GM18499 (cell line): ENCODE measurements around the gene KRT40.

Experiments used
- ATAC-seq: cut with Tn5 transposase; IDR thresholded peaks from one replicate; pipeline ENCODE4 v1.9.1; 2021; ENCODE audit warnings: moderate number of reproducible peaks; ENCODE audit not compliant: insufficient read depth, unreplicated experiment

KRT40 gene

DNA sequence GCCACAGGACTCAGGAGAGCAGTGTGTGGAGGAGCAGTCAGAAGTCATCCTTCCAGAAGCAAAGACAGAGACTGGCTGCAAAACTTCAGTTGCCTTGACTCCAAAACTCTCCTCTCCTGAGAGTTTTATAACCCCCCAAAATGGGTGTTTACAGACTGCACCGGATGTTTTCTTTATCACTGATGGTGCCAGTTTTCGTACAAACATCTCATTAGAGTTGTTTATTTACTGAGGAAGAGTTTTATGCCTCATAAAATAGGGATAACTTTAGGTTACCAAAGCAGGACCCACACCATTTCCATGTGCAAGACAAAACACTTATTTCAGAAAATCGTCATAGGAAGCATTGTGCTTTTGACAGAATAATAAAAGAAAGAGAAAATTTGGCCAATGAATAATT, at the start of gene KRT40:
Gene KRT40, minus strand, starts transcription at position 101 of the 400 bp plus-strand sequence. Its CDS starts 53 bp downstream, at position 48.
- no peak for ATAC-seq

DNA sequence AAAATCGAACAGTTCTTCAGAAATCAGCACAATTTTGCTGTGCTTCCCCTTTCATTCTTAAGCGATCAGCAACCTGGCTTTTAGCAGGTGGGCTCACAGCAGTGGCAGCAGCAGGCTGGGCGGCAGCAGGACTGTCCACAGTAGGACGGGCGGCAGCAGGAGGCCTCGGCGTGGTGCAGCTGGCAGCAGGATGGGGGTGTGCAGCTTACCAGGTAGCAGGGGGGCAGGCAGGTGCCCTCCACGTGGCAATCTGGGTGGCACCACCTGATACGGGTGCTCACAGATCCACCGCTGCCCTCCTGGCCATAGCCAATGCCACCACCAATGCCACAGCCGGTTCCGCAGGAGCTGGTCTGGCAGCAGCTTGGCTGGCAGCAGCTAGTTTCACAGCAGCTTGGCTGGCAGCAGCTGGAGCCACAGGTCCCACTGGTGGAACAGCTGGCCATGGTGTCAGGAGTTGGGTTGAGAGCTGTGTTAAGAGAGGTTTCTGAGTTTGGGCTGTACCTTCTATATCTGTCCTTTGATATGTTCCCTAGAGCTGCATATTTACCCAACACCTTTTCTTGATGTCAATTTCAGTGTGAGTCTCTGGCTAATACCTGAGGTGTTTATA, 45.6 kb upstream of the KRT40 start, which contains the start of gene KRTAP1-4:
Gene KRTAP1-4, minus strand, starts transcription at position 563 of the 613 bp plus-strand sequence. Its CDS starts 117 bp downstream, at position 446.
- no peak for ATAC-seq

DNA sequence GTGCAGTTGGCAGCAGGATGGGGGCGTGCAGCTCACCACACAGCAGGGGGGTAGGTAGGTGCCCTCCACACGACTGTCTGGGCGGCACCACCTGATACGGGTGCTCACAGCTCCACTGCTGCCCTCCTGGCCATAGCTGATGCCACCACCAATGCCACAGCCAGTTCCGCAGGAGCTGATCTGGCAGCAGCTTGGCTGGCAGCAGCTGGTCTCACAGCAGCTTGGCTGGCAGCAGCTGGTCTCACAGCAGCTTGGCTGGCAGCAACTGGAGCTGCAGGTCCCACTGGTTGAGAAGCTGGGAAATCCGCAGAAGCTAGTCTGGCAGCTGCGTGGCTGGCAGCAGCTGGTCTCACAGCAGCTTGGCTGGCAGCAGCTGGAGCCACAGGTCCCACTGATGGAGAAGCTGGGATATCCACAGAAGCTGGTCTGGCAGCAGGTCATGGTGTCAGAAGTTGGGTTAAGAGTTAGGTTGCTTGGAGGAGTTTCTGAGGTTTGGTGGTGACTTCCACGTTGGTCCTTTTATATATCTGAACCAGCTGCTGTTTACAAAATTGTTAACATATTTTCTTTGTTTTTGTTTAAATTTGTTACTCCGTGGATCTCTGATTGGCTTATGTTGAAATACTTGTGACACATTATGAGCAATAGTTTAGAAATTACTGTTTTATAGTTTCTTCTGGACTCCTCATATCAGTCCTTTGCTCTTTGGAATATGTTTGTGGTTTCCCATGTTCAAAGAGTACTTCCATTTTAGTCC, 42.8 kb upstream of the KRT40 start, which contains the start of gene KRTAP1-5:
Gene KRTAP1-5, minus strand, starts transcription at position 494 of the 757 bp plus-strand sequence. Its CDS starts 53 bp downstream, at position 441.
- ATAC-seq = no peak

DNA sequence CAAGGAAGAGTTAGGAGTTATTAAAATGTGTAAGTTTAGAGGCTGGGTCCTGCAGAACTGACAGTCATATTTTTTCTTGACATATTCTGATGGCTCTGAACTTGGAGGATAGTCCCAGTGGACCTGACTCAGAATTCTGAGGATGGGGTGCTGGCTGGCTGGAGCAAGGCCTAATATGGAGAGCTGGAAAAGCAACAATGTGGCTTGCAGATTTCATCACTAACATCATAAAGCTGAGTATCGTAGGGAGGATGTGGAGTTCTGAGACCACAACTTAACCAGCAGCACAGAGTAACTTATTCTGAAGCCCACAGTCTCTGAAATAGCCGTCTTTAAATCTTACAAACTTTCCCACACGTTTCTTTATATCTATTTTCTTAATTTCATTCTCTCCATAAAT, 40.6 kb upstream of the KRT40 start:
- ATAC-seq = no peak

DNA sequence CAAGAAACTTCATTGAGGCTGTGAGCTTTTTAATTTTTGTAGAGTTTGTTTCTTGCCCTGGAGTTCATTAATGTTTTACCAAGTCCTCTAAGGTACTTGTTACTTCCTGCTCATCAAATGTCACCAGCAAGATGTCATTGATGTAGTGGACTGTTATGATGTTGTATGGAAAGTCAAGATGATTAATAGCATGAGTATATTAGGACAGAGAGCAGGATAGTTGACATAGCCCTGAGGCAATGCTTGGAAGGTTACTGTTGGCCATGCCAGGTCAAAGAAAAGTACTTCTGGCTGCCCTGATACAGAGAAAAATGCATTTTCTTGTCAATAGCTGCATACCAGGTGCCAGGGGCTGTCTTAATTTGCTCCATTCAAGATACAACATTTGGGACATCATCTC, 36.2 kb upstream of the KRT40 start:
- ATAC-seq = no peak

DNA sequence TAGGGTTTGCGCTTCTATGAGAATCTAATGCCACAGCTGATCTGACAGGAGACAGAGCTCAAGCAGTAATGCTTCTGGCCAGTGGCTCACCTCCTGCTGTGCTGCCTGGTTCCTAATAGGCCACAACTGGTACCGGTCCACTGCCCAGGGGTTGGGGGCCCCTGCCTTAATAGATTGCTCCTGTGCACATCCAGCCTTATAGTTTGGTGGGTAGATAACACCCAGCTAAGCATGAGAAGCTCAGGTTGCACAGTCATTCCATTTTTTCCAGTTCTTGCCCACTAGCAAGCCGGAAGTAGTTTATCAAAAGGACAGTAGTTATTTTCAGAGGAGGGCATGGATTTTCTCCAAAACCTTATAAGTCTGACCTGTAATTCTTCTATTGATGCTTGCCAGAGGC, 35.3 kb upstream of the KRT40 start:
- ATAC-seq = no peak

DNA sequence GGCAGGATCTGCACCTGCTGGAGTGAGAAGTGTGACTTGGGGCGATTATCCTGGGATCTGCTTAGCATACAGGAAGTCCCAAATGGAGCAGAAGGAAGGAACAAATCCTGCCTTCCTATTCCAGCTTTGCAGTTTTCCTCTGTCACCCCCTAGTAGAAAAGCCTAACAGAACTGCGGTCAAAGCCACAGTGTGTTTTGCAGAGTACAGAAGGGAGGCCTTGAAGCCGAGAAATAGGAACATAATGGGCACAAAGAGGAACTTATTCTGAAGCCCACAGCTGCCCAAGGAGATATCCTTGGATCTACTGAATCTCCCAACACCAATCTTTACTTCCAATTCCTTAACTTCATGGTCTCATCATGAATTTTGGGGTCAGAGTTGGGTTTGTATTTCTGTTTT, 34.4 kb upstream of the KRT40 start:
- ATAC-seq = no peak

DNA sequence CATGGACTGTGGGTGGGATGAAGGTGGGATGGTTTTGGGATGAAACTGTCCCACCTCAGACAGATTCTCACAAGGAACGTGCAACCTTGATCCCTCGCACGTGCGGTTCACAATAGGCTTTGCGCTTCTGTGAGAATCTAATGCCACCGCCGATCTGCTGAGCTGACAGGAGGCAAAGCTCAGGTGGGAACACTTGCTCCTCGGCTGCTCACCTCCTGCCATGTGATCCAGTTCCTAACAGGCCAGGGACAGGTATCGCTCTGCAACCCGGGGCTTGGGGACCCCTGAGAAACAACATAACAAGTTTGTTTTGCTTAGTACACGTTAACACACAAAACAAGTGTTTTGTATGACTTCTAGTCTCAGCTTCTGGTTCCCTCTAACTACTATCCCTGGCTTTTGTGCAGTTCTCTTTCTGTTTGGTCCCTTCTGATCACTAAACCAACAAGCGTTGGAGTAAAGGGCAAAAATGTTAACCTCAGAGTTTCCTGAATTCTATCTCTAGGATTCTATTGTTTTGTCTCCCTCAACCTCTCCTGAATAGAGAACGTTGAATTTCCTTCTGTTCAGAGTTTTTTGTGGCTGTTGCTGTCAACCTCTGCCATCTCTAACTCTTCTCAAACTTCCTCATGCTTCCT, 32.6 kb upstream of the KRT40 start:
- ATAC-seq = no peak

DNA sequence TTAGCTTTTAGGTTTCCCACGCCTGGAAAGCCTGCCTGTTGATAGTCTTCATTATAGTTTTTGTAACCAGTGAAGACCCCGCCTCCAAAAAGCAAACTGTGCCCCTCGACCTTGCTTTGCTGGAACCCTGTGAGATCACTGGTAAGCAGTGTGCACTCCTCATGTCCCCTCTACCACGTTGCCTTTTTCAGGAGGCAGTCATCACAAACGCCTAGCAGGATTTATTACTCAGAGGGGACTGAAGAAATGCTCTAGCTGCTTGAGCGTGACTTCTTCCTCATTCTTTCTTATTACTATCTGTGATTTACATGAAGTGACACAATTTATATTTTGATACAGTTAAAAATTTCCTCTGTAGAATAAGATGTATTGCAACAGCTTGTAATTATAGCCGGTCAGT, 31.3 kb upstream of the KRT40 start:
- no peak for ATAC-seq

DNA sequence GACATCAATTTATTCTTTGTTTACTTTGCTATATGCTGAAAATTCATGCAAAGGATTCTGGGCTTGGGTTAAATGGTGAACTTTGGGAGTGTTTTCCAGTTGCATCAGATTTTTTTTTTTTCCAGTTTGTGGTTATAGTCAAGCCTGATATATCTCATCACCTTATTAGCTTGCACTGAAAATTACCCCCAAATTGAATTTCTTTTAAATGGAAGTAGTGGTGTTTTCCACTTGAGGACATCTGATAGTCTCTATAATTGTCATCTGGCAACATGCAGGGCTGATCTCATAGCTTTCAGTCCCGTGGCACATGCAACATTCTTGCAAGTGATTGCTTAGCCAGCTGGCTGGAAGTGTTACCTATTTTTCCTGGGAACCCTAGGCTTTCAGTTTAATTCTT, 29.5 kb upstream of the KRT40 start:
- ATAC-seq = no peak

DNA sequence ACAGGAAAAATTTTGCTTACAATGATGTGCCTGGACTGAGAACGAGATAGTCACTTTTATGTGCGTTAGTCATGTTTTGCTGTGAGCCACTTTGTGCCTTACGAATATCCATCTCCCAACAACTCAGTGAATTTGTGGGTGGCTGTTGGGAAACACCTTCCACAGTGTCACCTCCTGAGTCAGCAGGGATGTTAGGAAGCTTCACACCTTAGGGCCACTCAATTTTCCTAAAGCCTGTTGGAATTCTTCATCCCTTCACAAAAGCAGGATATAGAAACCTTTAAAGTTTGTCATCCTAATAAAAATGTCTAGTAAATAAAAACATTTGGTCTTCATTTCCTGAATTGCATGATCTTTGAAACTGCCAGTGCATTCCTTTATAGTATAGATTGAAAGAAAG, 29.1 kb upstream of the KRT40 start:
- no peak for ATAC-seq

DNA sequence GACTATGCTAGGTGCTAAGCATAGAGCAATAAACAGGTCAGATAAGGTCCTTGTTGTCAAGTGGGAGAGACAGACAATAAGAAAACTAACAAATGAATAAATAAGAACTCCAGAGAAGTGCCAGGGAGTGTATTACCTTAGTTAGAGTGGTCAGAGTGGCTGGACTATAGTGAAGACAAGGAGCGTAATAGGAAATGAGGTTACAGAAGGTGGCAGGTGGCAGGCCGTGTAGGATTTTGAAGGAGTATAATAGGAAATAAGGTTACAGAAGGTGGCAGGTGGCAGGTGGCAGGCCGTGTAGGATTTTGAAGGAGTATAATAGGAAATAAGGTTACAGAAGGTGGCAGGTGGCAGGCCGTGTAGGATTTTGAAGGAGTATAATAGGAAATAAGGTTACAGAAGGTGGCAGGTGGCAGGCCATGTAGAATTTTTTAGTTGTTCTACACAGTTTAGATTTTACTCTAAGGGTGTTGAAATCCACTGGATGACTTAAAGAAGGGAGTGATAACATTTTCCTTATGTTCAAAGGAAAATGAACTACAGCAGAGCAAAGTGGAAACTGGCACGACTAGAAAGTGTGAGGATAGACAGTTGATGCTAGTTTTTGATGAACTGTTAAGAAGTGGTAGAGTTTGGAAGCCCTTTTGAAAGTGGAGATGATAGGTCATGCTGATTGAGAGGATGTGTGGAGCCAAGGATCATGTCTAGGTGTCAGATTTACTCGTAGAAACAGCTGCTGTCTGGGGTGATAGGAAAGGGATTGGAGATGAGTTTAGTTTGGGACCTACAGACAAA, 28.4 kb upstream of the KRT40 start:
- ATAC-seq = no peak

DNA sequence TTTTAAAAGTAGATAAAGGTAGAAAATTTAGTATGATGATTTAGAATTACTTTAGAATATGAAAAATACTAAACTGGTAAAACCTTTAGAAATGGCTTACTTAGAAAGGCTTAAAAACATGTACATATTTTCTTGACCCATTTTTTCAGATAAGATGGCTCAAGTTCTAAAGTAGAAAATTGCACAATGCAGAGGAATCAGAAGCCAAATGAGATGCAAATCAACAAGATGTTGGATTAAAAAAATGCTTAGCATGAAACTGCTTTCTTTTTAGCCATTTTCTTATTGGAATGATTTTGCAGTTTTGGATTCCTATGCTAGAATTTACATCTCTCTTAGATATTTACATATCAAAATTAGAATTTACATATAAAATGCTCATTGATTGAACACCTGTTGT, 26.3 kb upstream of the KRT40 start:
- ATAC-seq = no peak

DNA sequence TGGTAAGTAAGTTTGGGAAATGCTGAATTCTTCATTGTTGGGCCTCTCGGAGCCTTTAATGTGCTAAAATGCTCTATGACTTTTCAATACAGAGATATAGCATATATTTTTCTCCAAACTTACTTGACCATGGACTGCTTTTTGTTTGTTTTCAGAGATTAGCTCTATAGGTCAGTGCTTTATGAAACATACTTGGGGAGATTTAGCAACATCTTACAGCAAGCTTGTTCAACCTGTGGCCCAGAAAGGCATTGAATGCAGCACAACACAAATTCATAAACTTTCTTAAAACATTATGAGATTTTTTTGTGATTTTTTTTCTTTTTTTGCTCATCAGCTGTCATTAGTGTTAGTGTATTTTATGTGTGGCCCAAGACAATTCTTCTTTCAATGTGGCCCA, 25.8 kb upstream of the KRT40 start:
- ATAC-seq = no peak

DNA sequence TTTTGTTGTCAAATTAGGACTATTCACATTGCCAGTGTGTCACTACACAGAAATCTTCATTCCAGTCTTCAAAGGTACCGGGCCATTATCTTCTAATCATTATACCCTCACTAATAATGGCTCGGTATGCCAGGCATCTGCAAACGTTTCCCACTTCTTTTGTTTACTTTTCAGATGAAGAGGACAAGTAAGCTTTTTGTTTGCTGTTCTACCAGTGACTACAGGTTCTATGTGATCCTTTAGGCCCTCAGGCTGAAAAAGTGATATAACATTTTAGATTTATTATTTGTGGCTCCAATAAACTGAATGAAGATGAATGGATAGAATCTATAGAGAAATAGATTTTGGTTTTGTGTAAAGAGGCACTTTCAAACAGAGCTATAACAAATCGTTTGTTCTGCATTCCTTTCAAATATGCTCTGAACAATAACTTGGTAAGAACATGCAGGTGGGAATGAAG, 25.2 kb upstream of the KRT40 start:
- no peak for ATAC-seq

DNA sequence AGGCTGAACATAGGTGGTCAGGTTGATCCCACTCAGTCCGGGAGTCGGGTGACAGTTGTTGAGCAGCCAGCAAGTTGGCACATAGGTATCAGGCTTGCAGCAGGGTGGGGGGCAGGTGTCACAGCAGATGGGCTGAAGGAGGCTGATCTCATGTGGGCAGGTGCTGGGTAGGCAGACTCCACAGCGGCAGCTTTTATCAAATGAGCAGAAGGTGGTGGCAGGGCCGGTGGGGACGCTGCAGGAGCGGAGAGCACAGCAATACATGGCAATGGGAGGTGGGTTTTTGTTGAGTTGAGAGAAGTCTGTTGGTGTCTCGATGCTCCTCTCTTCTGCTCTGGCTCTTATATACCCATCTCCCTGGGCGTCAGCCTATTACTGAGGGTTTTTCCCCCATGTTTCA, 24.7 kb upstream of the KRT40 start, which contains the start of gene KRTAP3-1:
Gene KRTAP3-1, minus strand, starts transcription at position 318 of the 400 bp plus-strand sequence. Its CDS starts 54 bp downstream, at position 264.
- ATAC-seq = no peak

DNA sequence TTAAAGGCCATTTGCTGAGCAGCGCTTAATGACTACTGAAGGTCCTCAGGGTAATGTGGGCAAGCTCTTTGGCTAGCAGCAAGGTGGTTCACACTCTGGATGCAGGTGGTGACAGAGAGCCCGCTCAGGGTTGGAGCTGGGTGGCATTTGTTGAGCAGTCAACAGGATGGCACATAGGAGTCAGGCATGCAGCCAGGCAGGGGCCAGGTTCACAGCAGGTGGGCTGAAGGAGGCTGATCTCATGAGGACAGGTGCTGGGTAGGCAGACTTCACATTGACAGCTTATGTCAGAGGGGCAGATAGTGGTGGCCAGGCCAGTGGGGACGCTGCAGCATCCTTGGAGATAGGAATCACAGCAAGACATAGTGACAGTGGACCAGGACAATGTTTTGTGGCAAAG, 20.3 kb upstream of the KRT40 start:
- no peak for ATAC-seq

DNA sequence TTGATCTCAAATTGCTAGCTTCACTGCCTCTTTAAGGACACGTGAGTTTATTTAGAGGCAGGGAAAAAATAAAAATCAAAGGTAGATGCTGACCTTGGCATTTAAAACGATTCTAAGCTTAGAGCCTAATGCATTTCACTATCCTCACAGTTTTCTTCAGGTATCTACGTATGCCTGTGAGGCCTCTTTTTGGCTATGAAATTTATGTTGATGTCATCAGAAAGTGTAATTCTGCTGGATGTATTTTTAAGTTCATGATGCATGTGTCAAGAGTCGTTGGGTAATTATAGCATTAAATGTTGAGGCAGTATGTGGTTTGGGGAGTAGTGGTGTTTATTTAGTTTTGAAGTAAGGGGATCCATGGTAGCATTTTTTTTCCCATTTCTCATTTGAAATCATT, 19.8 kb upstream of the KRT40 start:
- ATAC-seq = no peak

DNA sequence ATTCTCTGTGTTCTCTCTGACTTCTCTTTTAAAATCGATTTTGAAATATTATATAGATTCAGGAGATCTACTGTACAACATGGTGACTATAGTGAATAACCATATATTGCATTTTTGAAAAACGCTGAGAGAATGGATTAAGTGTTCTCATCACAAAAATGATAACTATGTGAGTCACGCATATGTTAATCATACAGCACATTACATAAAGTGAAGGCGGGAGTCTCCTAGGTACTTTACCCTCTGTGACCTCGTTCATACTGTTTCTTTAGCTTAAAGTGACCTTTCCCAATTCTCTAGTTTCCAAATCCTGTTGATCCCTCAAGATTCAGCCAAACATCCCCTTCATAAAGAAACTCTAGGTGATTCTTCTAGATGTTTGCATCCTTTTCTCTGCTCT, 18.7 kb upstream of the KRT40 start:
- ATAC-seq = no peak

DNA sequence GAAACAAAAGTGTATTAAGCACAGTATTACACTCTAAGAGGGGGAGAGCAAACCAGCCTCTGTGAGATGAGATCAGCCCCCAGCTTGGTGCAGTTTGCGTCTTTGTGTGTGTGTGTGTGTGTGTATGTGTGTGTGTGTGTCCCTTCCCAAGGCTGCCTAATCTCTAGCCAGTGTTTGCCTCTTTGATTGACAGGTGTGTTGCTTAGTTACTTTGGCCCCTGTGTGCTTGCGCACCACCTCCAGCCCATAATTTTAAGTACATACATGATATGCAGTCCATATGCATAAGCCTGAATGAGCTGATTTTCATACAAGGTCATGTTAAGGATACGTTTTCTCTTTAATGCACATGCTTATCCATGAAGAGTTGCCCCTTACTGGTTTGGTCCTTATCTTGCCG, 17.7 kb upstream of the KRT40 start:
- ATAC-seq = no peak
